GM23248 (cell line): ENCODE data around the gene OR1I1. TPM values are rescaled to one million over a fixed set of nuclear protein-coding genes. Genes with fewer than 3 reads are reported as not detected.

Experiments used
- DNase-seq: peaks from one replicate; pipeline ENCODE4 v3.0.0-alpha.2; 2015
- H2AFZ ChIP-seq: fragments of 200-600 bp; sonication (generic); 2 replicates; pipeline ENCODE4 v1.6.1; 2016; ENCODE audit warnings: antibody characterized with exemption
- H3F3A ChIP-seq: fragments of 200-600 bp; sonication (generic); 2 replicates; pipeline ENCODE4 v1.6.1; 2016; ENCODE audit warnings: mild to moderate bottlenecking, antibody characterized with exemption, mixed run types; ENCODE audit not compliant: insufficient read depth
- H3K27ac ChIP-seq: fragments of 200-600 bp; sonication (generic); 2 replicates; pipeline ENCODE4 v1.5.1; 2016; ENCODE audit warnings: mild to moderate bottlenecking
- H3K27me3 ChIP-seq: fragments of 200-600 bp; sonication (generic); replicated peaks from 2 replicates; pipeline ENCODE4 v1.6.1; 2016; ENCODE audit warnings: mild to moderate bottlenecking; ENCODE audit not compliant: insufficient read depth
- H3K36me3 ChIP-seq: fragments of 200-600 bp; sonication (generic); 2 replicates; pipeline ENCODE4 v1.6.1; 2016; ENCODE audit warnings: low read depth, mild to moderate bottlenecking
- H3K4me1 ChIP-seq: fragments of 200-600 bp; sonication (generic); 2 replicates; pipeline ENCODE4 v1.6.1; 2016; ENCODE audit warnings: mild to moderate bottlenecking; ENCODE audit not compliant: insufficient read depth
- H3K4me2 ChIP-seq: fragments of 200-600 bp; sonication (generic); one replicate; pipeline ENCODE4 v1.6.1; 2016; ENCODE audit warnings: mild to moderate bottlenecking; ENCODE audit not compliant: unreplicated experiment
- H3K4me3 ChIP-seq: fragments of 200-600 bp; sonication (generic); 2 replicates; pipeline ENCODE4 v1.5.1; 2016; ENCODE audit warnings: mild to moderate bottlenecking
- H3K79me2 ChIP-seq: fragments of 200-600 bp; sonication (generic); 2 replicates; pipeline ENCODE4 v1.6.1; 2016; ENCODE audit warnings: mild to moderate bottlenecking; ENCODE audit not compliant: insufficient read depth
- H3K9ac ChIP-seq: fragments of 200-600 bp; sonication (generic); 2 replicates; pipeline ENCODE4 v1.6.1; 2016; ENCODE audit warnings: mild to moderate bottlenecking
- H3K9me2 ChIP-seq: fragments of 200-600 bp; sonication (generic); 2 replicates; pipeline ENCODE4 v1.6.1; 2016; ENCODE audit warnings: mixed run types, mild to moderate bottlenecking, moderate library complexity; ENCODE audit not compliant: insufficient read depth
- H3K9me3 ChIP-seq: fragments of 200-600 bp; sonication (generic); one replicate; pipeline ENCODE4 v1.6.1; 2017; ENCODE audit warnings: low read depth
- H4K20me1 ChIP-seq: fragments of 200-600 bp; sonication (generic); 2 replicates; pipeline ENCODE4 v1.6.0; 2016; ENCODE audit not compliant: insufficient read depth
- EZH2 ChIP-seq: fragments of 200-600 bp; sonication (generic); IDR thresholded peaks from 2 replicates; pipeline ENCODE4 v1.6.1; 2018; ENCODE audit warnings: antibody characterized with exemption, mild to moderate bottlenecking; ENCODE audit not compliant: insufficient read depth, poor library complexity, severe bottlenecking
- EZH2phosphoT487 ChIP-seq: fragments of 200-600 bp; sonication (generic); IDR thresholded peaks from 2 replicates; pipeline ENCODE4 v1.6.1; 2018; ENCODE audit warnings: antibody characterized with exemption, moderate library complexity, mild to moderate bottlenecking, low read depth; ENCODE audit not compliant: insufficient read depth
- WGBS, 2 experiments: methylation state at CpG; one replicate each; pipeline ENCODE4 v1.1.6; 2015 to 2017; ENCODE audit warnings: low lambda C conversion rate in 2 of 2, low coverage in 1 of 2; ENCODE audit errors: missing lambda C conversion rate in 2 of 2; 5-methylcytosine and 5-hydroxymethylcytosine counted together
- in situ Hi-C: fragments of 300-500 bp; cut with MboI; formaldehyde crosslinking; loops from 2 replicates; pipeline ENCODE4 v1.15.0; 2020
- polyA plus RNA-seq: library from polyadenylated mRNA; unstranded; fragments of >200 nt; fragmentation: Nextera tagmentation; extraction: Ambion mirVana; gene quantifications from 2 replicates; pipeline ENCODE4 v1.2.1, GENCODE V29; 2016
- total RNA-seq: library from RNA; depleted of rRNA; stranded (reverse); fragments of >200 nt; shearing (Covaris generic); gene quantifications from 2 replicates; pipeline ENCODE4 v1.2.3, GENCODE V29; 2014; rRNA removed

OR1I1 gene
- total and polyA plus RNA-seq, 2 experiments from 2014 or later, result not detected

DNA sequence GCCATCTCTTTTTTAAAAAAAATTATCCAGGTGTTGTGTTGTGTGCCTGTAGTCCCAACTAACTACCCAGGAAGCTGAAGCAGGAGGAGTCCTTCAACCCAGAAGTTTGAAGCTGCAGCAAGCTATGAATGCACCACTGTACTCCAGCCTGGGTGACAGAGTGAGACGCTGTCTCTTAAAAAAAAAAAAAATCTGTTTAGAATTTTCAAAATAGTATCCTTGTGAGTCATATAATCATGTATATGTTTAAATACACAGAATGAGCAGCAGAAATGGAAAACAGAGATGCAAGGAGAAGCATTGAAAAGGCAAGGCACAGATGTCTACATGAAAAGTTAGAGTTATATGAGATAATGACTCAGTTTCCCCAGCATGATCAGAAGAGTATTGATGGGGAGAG, 56.4 kb downstream of the OR1I1 start:
- peak overlapping the region; percentile 52 for H3K27ac ChIP-seq
- H3K4me2 ChIP-seq, result no peak overlapping the region
- H3F3A ChIP-seq, result peaks cover 16% of the 10 kb centered on the region; the same call in 1 of the 2 replicates
- H3K27me3 ChIP-seq, result no peaks in the 10 kb centered on the region
- H3K4me3 ChIP-seq, result no peak overlapping the region
- DNase-seq, result peak; percentile 40
- H3K9me2 ChIP-seq, result no peaks in the 10 kb centered on the region
- H3K79me2 ChIP-seq, result no peaks in the 10 kb centered on the region
- no peak overlapping the region for H3K9ac ChIP-seq
- H3K9me3 ChIP-seq, result no peaks in the 10 kb centered on the region
- H4K20me1 ChIP-seq, result no peaks in the 10 kb centered on the region
- no peaks in the 10 kb centered on the region for H3K4me1 ChIP-seq
- in situ Hi-C loops, result no loop called here
- 0% methylated on average over 1 of the region's 1 CpG for WGBS, 2 experiments
- H2AFZ ChIP-seq, result peak overlapping the region; percentile 66
- TF ChIP-seq EZH2, result no peak
- no peak for TF ChIP-seq EZH2phosphoT487
- H3K36me3 ChIP-seq, result no peaks in the 10 kb centered on the region

DNA sequence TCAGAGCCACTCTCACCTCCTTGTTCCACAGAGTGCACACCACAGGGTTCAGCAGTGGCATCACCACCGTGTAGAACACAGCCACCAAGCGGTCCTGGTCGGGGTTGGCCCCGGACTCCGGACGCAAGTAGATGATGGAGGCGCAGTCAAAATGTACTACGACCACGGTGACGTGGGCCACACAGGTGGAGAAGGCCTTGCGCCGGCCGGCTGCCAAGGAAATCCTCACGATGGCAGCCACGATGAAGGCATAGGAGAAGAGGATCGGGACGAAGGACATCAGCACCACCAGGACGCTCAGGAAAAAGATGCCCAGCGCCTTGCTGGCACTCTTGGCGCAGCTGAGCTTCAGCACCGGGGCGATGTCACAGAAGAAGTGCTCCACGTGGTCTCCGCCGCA, 59.1 kb downstream of the OR1I1 start:
- Histone ChIP-seq H3K79me2 (no peaks in the 10 kb centered on the region), H3F3A (peaks cover 16% of the 10 kb centered on the region; the same call in 1 of the 2 replicates), H3K4me2 (no peak overlapping the region), H3K4me1 (no peaks in the 10 kb centered on the region), H2AFZ (no peak overlapping the region), H3K27me3 (no peaks in the 10 kb centered on the region), H4K20me1 (no peaks in the 10 kb centered on the region), H3K36me3 (no peaks in the 10 kb centered on the region), H3K9ac (no peak overlapping the region), H3K4me3 (no peak overlapping the region), H3K9me2 (no peaks in the 10 kb centered on the region), H3K27ac (no peak overlapping the region), H3K9me3 (no peaks in the 10 kb centered on the region)
- in situ Hi-C loops, result no loop called here
- DNase-seq, result no peak
- 80 to 84% methylated on average over 25 of the region's 25 CpGs for WGBS, 2 experiments
- no peak for TF ChIP-seq EZH2
- no peak for TF ChIP-seq EZH2phosphoT487

DNA sequence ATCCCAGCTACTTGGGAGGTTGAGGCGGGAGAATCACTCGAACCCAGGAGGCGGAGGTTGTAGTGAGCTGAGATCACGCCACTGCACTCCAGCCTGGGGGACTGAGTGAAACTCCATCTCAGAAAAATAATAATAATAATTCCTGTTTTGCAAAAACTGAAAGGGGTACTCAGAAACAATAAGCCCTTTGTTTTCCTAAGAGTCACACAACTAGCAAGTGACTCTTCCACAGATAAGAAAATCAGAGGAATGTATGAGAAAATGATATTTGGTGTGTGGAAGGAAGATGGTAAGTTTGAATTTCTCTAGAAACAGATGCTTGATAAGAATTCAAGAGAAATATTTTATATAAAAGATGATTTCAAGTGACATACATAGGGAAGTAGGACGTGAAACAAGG, 60.3 kb downstream of the OR1I1 start:
- WGBS, 2 experiments, result 58 to 63% methylated on average over 5 of the region's 5 CpGs

More for the DNA sequence above, 60.3 kb downstream of the OR1I1 start:
- Histone ChIP-seq H3K79me2 (no peaks in the 10 kb centered on the region), H4K20me1 (no peaks in the 10 kb centered on the region), H3K4me2 (no peak overlapping the region), H3K4me1 (no peaks in the 10 kb centered on the region), H3K27ac (no peak overlapping the region), H3K9me3 (no peaks in the 10 kb centered on the region), H3K9ac (no peak overlapping the region), H3F3A (peaks cover 16% of the 10 kb centered on the region; the same call in 1 of the 2 replicates), H2AFZ (no peak overlapping the region), H3K36me3 (no peaks in the 10 kb centered on the region), H3K27me3 (no peaks in the 10 kb centered on the region), H3K9me2 (no peaks in the 10 kb centered on the region), H3K4me3 (no peak overlapping the region)
- no peak for DNase-seq
- in situ Hi-C loops, result no loop called here
- TF ChIP-seq EZH2, result no peak

Other genes with a start within 250 kb of the OR1I1 start
- gene OR7A5, start 247.0 kb upstream of the OR1I1 start, total RNA-seq, result not detected in 2 replicates
- not detected in 2 replicates for gene OR7A5, start 247.0 kb upstream of the OR1I1 start, polyA plus RNA-seq
- not detected in 2 replicates for gene OR7C1, start 247.0 kb upstream of the OR1I1 start, total RNA-seq
- gene OR7C1, start 247.0 kb upstream of the OR1I1 start, polyA plus RNA-seq, result not detected in 2 replicates
- not detected in 2 replicates for gene OR7A10, start 233.3 kb upstream of the OR1I1 start, total RNA-seq
- not detected in 2 replicates for gene OR7A10, start 233.3 kb upstream of the OR1I1 start, polyA plus RNA-seq
- gene OR7A17, start 196.1 kb upstream of the OR1I1 start, total RNA-seq, result not detected in 2 replicates
- not detected in 2 replicates for gene OR7A17, start 196.1 kb upstream of the OR1I1 start, polyA plus RNA-seq
- not detected in 2 replicates for gene OR7C2, start 140.7 kb upstream of the OR1I1 start, total RNA-seq
- not detected in 2 replicates for gene OR7C2, start 140.7 kb upstream of the OR1I1 start, polyA plus RNA-seq
- gene SLC1A6, start 102.3 kb upstream of the OR1I1 start, total RNA-seq, result not detected in 2 replicates
- not detected in 2 replicates for gene SLC1A6, start 102.3 kb upstream of the OR1I1 start, polyA plus RNA-seq
- gene CASP14, start 32.7 kb upstream of the OR1I1 start, total RNA-seq, result not detected in 2 replicates
- gene CASP14, start 32.7 kb upstream of the OR1I1 start, polyA plus RNA-seq, result not detected in 2 replicates
- gene SYDE1, start 25.2 kb downstream of the OR1I1 start, total RNA-seq, result 104 and 113 TPM in 2 replicates
- 15.6 and 16.2 TPM in 2 replicates for gene SYDE1, start 25.2 kb downstream of the OR1I1 start, polyA plus RNA-seq
- 66.1 and 66.9 TPM in 2 replicates for gene NOTCH3, start 118.8 kb downstream of the OR1I1 start, total RNA-seq
- 15.4 and 16.0 TPM in 2 replicates for gene NOTCH3, start 118.8 kb downstream of the OR1I1 start, polyA plus RNA-seq
- gene EPHX3, start 150.2 kb downstream of the OR1I1 start, total RNA-seq, result not detected in 2 replicates
- not detected in 2 replicates for gene EPHX3, start 150.2 kb downstream of the OR1I1 start, polyA plus RNA-seq